HepG2 (cell line): ENCODE results near the gene CMKLR1. TPM values are rescaled to one million over a fixed set of nuclear protein-coding genes. Genes with fewer than 3 reads are reported as not detected.

ENCODE experiments used
- ATAC-seq: fragments of 200-7000 bp; cut with Tn5 transposase; 3 replicates; pipeline ENCODE4 v1.9.1; 2020; ENCODE audit warnings: mild to moderate bottlenecking, moderate library complexity
- BruUV-seq: library from RNA; stranded (reverse); fragments of 400-500 nt; replicated peaks from 2 replicates; lab custom pipeline; 2021; lab: Mats Ljungman, UMichigan
- CTCF ChIA-PET: fragments of 300-600 bp; formaldehyde crosslinking; extraction: SDS; loops from one replicate; lab custom pipeline; 2021; ENCODE audit warnings: low total read pairs, inconsistent platforms, low intra/inter-chr PET ratio; lab: Yijun Ruan, JAX
- POLR2A ChIA-PET: fragments of 350-600 bp; sonication (Branson Sonifier 250); formaldehyde crosslinking; loops from one replicate; lab custom pipeline; 2020; ENCODE audit warnings: antibody characterized with exemption, inconsistent platforms; lab: Yijun Ruan, JAX
- DNase-seq: peaks from one replicate; pipeline ENCODE4 v3.0.0-alpha.2; 2015; ENCODE audit warnings: low spot score
- FAIRE-seq: peaks from 3 replicates; lab custom pipeline; 2011; peaks lifted over from hg19 to GRCh38; lab: Jason Lieb, UNC
- H2AFZ ChIP-seq: one replicate; pipeline ENCODE4 v1.6.1; 2011; ENCODE audit warnings: low read length, inconsistent platforms
- H3K27ac ChIP-seq: fragments of 300-600 bp; 3 replicates; pipeline ENCODE4 v1.8.0; 2011; ENCODE audit warnings: mixed run types, mild to moderate bottlenecking, mixed read lengths, low read length, inconsistent platforms; ENCODE audit not compliant: insufficient read depth; ENCODE audit errors: extremely low read length
- H3K27me3 ChIP-seq, 2 experiments: fragments of 200-600 bp in 1 of 2; 2 replicates in 1 of 2; 3 replicates in 1 of 2; pipeline versions ENCODE4 v1.6.0 to v1.8.0; 2011; ENCODE audit warnings: low read length in 2 of 2, mild to moderate bottlenecking in 2 of 2, moderate library complexity in 2 of 2, inconsistent platforms in 1 of 2; ENCODE audit not compliant: insufficient read depth in 2 of 2, control insufficient read depth in 1 of 2
- H3K36me3 ChIP-seq, 2 experiments: fragments of 200-600 bp in 1 of 2; replicated peaks in 1 of 2; 2 replicates in 1 of 2; 3 replicates in 1 of 2; pipeline versions ENCODE4 v1.5.1 to v1.8.0; 2011; ENCODE audit warnings: low read length in 2 of 2, inconsistent platforms in 1 of 2; ENCODE audit not compliant: insufficient read depth in 2 of 2, control insufficient read depth in 1 of 2
- H3K4me1 ChIP-seq: 2 replicates; pipeline ENCODE4 v1.5.1; 2012; ENCODE audit warnings: low read length, inconsistent platforms; ENCODE audit not compliant: insufficient read depth
- H3K4me2 ChIP-seq: 2 replicates; pipeline ENCODE4 v1.6.0; 2011; ENCODE audit warnings: low read depth, low read length, inconsistent platforms
- H3K4me3 ChIP-seq, 3 experiments: fragments of 200-600 bp in 1 of 3; sonication (generic), shearing (Covaris generic) in 1 of 3; replicated peaks in 1 of 3; 2 replicates each; pipeline ENCODE4 v1.5.1; 2011 to 2016; ENCODE audit warnings: low read length in 3 of 3, inconsistent platforms in 2 of 3, low read depth in 2 of 3, mild to moderate bottlenecking in 2 of 3, control low read depth in 1 of 3, mixed read lengths in 1 of 3; ENCODE audit not compliant: insufficient read depth in 1 of 3
- H3K79me2 ChIP-seq: one replicate; pipeline ENCODE4 v1.6.1; 2011; ENCODE audit warnings: low read length, inconsistent platforms; ENCODE audit not compliant: insufficient read depth
- H3K9ac ChIP-seq: 2 replicates; pipeline ENCODE4 v1.6.0; 2011; ENCODE audit warnings: mild to moderate bottlenecking, low read depth, low read length, inconsistent platforms; ENCODE audit not compliant: insufficient read depth
- H3K9me3 ChIP-seq: 2 replicates; pipeline ENCODE4 v1.5.1; 2012; ENCODE audit warnings: mild to moderate bottlenecking, low read length
- H4K20me1 ChIP-seq: 2 replicates; pipeline ENCODE4 v1.6.0; 2011; ENCODE audit warnings: inconsistent platforms, mild to moderate bottlenecking, low read length, moderate library complexity; ENCODE audit not compliant: insufficient read depth
- BORCS8-MEF2B ChIP-seq: sonication (generic); formaldehyde crosslinking; IDR thresholded peaks from 2 replicates; pipeline ENCODE4 v1.8.0; 2022; ENCODE audit warnings: mild to moderate bottlenecking, missing genetic modification reagents
- BRD4 ChIP-seq: sonication (generic); formaldehyde crosslinking; IDR thresholded peaks from 2 replicates; pipeline ENCODE4 v1.4.0; 2020; ENCODE audit warnings: missing genetic modification reagents
- ELK4 ChIP-seq: sonication (generic); formaldehyde crosslinking; IDR thresholded peaks from 2 replicates; pipeline ENCODE4 v1.9.0; 2021; ENCODE audit warnings: missing genetic modification reagents, borderline replicate concordance
- ETS1 ChIP-seq: sonication (generic); formaldehyde crosslinking; IDR thresholded peaks from 2 replicates; pipeline ENCODE4 v1.4.0; 2020; ENCODE audit warnings: missing genetic modification reagents
- IRF1 ChIP-seq: sonication (generic); formaldehyde crosslinking; IDR thresholded peaks from 2 replicates; pipeline ENCODE4 v1.4.0; 2020; ENCODE audit warnings: low read depth, mild to moderate bottlenecking, missing genetic modification reagents
- MTA3 ChIP-seq: sonication (generic); formaldehyde crosslinking; IDR thresholded peaks from 2 replicates; pipeline ENCODE4 v1.4.0; 2020; ENCODE audit warnings: missing genetic modification reagents
- NFIB ChIP-seq: sonication (generic); formaldehyde crosslinking; IDR thresholded peaks from 2 replicates; pipeline ENCODE4 v1.9.0; 2021; ENCODE audit warnings: missing genetic modification reagents, mild to moderate bottlenecking, borderline replicate concordance
- PITX1 ChIP-seq: sonication (generic); formaldehyde crosslinking; IDR thresholded peaks from 2 replicates; pipeline ENCODE4 v1.5.1; 2020; ENCODE audit warnings: mild to moderate bottlenecking, missing genetic modification reagents
- STAG1 ChIP-seq: sonication (generic); formaldehyde crosslinking; IDR thresholded peaks from 2 replicates; pipeline ENCODE4 v1.4.0; 2020; ENCODE audit warnings: missing genetic modification reagents
- ZNF142 ChIP-seq: sonication (generic); formaldehyde crosslinking; IDR thresholded peaks from 2 replicates; pipeline ENCODE4 v1.4.0; 2020; ENCODE audit warnings: missing genetic modification reagents
- ZNF207 ChIP-seq: fragments of 450-650 bp; IDR thresholded peaks from 2 replicates; pipeline ENCODE4 v1.6.1; 2016; ENCODE audit warnings: antibody characterized with exemption, borderline replicate concordance
- ZNF326 ChIP-seq: sonication (generic); formaldehyde crosslinking; IDR thresholded peaks from 2 replicates; pipeline ENCODE4 v1.4.0; 2020; ENCODE audit warnings: missing genetic modification reagents, borderline replicate concordance
- ZNF597 ChIP-seq: sonication (generic); formaldehyde crosslinking; IDR thresholded peaks from 2 replicates; pipeline ENCODE4 v1.5.0; 2020; ENCODE audit warnings: missing genetic modification reagents
- in situ Hi-C: cut with HindIII; loops from 2 replicates; pipeline ENCODE4 v1.10.0; 2017; ENCODE audit warnings: low pct_unique_long_range_greater_than_20kb; ENCODE audit not compliant: extremely low pct_ligation_motif_present
- intact Hi-C: fragments of 100-400 bp; cut with micrococcal nuclease; formaldehyde crosslinking; loops from one replicate; pipeline ENCODE4 v1.10.0; 2022; ENCODE audit not compliant: unreplicated experiment
- polyA plus RNA-seq, 8 experiments: library from polyadenylated mRNA; depleted of rRNA in 3 of 8; stranded (reverse) in 7 of 8; unstranded in 1 of 8; fragments of >200 nt; fragmentation: Illumina TruSeq in 4 of 8; extraction: Trizol in 4 of 8; gene quantifications; 2 replicates each; pipeline versions ENCODE4 v1.2.1 to v1.2.3, GENCODE V29; 2011 to 2016; ENCODE audit warnings: low read depth in 4 of 8, missing spikeins in 1 of 8, mixed read lengths in 1 of 8; ENCODE audit not compliant: insufficient read depth in 1 of 8
- total RNA-seq, 5 experiments: library from RNA; depleted of rRNA; stranded (reverse); fragments of >200 nt; fragmentation: Illumina TruSeq; extraction: Trizol; gene quantifications; 2 replicates each; pipeline ENCODE4 v1.2.3, GENCODE V29; 2016; ENCODE audit warnings: low read depth in 1 of 5
- TF ChIP-seq, protein P1 (sequence below): fragments of 450-650 bp; IDR thresholded peaks from 2 replicates; pipeline ENCODE4 v1.6.1; 2017

CMKLR1 gene
- total and polyA plus RNA-seq, 2 of the 13 experiments (the other 11 are each of a cell fraction or from before 2014, with no cell fraction given): not detected

DNA sequence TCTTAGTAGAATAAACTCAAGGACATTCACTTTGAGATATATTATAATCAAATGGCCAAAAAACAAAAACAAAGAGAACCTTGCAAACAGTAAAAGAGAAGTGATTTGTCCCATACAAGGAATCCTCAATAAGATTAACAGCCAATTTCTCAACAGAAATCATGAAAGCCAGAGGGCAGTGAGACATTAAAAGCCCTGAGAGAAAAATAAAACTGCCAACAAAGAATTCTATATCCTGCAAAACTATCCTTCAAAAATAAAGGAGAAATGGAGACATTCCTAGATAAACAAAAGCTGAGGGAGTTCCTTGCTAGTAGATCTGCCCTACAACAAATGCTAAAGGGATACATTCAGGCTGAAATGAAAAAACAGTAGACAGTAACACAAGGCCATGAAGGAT, 78.1 kb downstream of the CMKLR1 start:
- BruUV-seq: no TSS peak
- H3K79me2 ChIP-seq: no peaks in the 10 kb centered on the region
- in situ Hi-C loops (no loop called here), intact Hi-C loops (no loop called here)
- H3K36me3 ChIP-seq: no peaks in the 10 kb centered on the region
- DNase-seq (no peak), FAIRE-seq (no peak), ATAC-seq (no peak)
- no peaks in the 10 kb centered on the region for H3K9me3 ChIP-seq
- H3K4me2 ChIP-seq: no peak overlapping the region
- H3K9ac ChIP-seq: no peak overlapping the region
- POLR2A ChIA-PET: no interaction called here
- no peak overlapping the region for H2AFZ ChIP-seq
- no peaks in the 10 kb centered on the region for H3K4me1 ChIP-seq
- TF ChIP-seq STAG1 (CRISPR knock-in tag): no peak
- no peak for TF ChIP-seq PITX1 (CRISPR knock-in tag)
- TF ChIP-seq NFIB: no peak
- TF ChIP-seq BORCS8-MEF2B (CRISPR knock-in tag): no peak
- TF ChIP-seq, protein P1, sequence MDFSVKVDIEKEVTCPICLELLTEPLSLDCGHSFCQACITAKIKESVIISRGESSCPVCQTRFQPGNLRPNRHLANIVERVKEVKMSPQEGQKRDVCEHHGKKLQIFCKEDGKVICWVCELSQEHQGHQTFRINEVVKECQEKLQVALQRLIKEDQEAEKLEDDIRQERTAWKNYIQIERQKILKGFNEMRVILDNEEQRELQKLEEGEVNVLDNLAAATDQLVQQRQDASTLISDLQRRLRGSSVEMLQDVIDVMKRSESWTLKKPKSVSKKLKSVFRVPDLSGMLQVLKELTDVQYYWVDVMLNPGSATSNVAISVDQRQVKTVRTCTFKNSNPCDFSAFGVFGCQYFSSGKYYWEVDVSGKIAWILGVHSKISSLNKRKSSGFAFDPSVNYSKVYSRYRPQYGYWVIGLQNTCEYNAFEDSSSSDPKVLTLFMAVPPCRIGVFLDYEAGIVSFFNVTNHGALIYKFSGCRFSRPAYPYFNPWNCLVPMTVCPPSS: no peak
- no peak for TF ChIP-seq ZNF326 (CRISPR knock-in tag)
- no peak for TF ChIP-seq ZNF597 (CRISPR knock-in tag)
- TF ChIP-seq IRF1 (CRISPR knock-in tag): no peak
- no peak for TF ChIP-seq MTA3
- TF ChIP-seq BRD4 (CRISPR knock-in tag): no peak
- no peak for TF ChIP-seq ELK4 (CRISPR knock-in tag)
- no peak for TF ChIP-seq ZNF142 (CRISPR knock-in tag)
- TF ChIP-seq ETS1 (CRISPR knock-in tag): no peak
- TF ChIP-seq ZNF207: no peak
- H3K27me3 ChIP-seq: no peaks in the 10 kb centered on the region; a peak in 2 of 5 replicates
- H3K4me3 ChIP-seq: no peak overlapping the region
- CTCF ChIA-PET: no interaction called here
- no peak overlapping the region for H3K27ac ChIP-seq
- no peaks in the 10 kb centered on the region for H4K20me1 ChIP-seq
